ENCODE data around the gene BNIP2.
"Not testable (repeated sequence)": the region's sequence is repeated elsewhere in the genome, so short reads cannot be mapped to it uniquely, and the experiment has no call there.

Gene BNIP2

DNA sequence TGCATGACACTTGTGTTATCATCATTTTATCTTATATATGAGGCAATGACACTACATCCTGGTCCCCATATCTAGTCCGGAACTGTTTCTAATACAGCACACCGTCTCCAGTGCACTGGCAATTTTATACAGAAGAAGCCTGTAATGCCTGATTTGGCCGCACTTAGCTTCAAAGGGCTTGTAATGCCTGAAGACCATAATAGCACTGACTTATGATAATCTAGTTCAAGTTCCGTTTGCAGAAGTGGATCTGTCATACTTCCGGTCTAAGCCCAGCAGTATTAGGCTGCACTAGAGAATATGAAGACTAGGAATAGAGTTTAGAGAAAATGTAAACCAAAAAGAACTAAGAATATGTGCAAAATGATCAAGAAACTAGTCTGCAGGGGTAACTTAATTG, 1.3 kb downstream of the BNIP2 start:
- no peak for DNase-seq

DNA sequence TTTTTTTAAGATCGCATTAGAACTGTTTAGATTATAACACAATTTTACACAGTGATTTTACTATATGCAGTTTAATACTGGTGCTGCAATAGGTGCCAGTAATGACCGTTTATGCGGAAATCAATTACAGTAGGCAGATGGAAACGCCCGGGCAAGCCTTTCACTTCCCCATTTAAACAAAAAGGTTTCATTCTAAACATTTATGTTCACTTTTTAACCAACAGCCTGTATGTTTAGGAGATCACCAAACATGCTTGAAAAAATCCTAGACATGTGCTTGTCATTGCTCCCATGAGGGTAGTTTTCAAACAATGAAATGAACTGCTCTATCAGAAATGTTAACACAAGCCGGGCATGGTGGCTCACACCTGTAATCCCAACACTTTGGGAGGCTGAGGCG, 2.7 kb downstream of the BNIP2 start:
- no peak for DNase-seq

DNA sequence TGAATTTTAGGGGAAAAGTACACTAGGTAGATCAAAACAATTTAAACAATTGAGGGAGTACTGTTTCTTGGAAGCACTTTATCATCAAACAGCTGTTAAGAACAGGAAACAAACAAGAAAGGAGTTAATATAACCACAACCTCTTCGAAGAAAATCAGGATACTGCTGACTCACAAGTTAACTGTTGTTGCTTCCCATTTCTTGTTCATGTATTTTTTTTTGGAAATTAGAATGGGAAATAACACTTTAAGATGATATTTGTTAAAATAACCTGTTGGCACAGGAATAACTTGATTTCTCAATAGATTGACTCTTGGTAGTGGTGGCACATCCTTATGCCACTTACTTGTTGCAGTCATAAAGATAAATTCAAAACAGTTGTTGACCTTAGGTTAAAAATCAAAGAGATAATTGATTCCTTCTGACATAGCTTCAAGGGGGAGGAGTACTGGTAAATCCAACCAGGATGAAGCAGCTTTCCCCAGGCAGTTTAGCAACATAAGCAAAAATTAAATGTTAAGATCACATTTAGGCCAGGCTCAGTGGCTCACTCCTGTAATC, 3.3 kb downstream of the BNIP2 start:
- DNase-seq = no peak

DNA sequence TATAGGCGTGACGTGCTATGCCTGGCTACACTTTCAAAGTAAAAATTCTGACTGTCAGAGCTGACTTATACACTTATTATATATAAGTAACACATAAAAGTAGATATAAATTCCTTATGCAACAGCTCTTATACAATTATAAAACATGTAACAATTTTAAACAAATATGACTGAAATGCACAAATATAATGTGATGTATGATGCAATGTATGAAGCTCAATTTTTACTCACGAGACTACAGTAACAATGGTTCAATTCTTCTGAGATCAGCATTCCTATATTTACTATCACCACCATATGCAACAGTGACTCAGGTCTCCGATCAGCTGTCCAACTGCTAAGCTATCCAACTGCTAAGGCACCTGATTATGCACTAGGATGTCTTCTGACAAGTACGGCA, 8.2 kb downstream of the BNIP2 start:
- DNase-seq = no peak

DNA sequence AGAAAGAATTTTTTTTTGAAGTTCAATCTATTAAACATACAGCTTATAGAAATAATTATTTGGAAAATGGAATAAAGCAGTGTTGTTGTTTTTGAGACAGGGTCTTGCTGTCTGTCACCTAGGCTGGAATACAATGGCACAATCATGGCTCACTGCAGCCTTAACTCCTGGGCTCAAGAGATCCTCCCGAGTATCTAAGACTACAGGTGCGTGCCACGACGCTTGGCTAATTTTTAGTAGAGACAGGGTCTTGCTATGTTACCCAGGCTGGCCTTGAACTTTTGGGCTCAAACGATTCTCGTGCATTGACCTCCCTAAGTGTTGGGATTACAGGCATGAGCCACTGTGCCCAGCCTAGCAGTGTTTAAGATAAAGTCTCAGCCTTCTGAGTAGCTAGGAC, 8.8 kb downstream of the BNIP2 start:
- no peak for DNase-seq

DNA sequence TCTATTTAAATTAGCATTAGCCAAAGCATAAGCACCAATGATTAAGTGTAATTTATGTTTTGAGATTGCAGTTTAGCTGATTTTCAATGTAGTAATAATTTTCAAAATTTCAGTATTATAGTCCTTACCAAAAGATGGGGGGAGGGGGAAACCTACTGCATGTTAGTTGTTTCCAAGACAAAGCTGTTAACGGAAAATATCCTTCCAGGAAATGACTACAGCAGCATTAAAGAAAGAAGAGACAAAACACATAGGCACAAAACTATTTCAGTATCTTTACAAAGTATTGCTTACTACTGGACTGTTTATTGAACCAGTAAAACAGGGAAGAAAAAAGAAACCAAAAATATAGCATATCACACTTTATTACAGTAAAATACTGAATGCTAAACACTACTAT, 10.5 kb downstream of the BNIP2 start:
- no peak for DNase-seq

DNA sequence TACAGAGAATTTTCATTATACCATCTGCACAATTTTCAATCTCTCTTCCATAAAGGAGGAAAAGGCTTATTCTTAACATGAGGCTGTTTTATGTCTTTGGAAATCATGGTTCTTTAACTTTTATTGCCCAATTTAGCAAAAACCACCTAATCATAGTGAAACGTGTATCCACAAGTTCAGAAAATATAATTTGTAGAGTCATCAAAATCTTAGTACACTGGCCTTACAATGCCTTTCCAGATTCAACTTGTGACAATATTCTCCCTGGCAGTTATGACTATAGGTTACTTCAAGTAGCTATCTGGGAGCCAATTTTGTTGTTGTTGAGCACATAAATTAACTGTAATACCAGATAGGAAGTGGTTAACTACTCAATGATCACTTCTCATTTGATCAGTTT, 10.9 kb downstream of the BNIP2 start:
- no peak for DNase-seq

DNA sequence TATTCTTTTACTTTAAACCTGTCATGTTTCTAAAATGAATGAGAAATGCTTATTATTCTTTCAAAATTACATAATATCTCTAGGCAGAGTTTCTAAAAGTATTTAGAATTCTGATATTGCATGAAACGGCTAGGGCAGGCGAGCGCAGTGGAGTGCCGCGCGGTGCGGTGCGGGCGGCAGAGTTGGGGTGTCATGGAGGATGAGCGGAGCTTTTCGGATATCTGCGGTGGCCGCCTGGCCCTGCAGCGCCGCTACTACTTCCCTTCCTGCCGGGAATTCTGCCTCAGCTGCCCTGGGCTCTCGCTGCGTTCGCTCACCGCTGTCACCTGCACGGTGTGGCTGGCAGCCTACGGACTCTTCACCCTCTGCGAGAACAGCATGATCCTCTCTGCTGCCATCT, 12.6 kb downstream of the BNIP2 start:
- DNase-seq = no peak

DNA sequence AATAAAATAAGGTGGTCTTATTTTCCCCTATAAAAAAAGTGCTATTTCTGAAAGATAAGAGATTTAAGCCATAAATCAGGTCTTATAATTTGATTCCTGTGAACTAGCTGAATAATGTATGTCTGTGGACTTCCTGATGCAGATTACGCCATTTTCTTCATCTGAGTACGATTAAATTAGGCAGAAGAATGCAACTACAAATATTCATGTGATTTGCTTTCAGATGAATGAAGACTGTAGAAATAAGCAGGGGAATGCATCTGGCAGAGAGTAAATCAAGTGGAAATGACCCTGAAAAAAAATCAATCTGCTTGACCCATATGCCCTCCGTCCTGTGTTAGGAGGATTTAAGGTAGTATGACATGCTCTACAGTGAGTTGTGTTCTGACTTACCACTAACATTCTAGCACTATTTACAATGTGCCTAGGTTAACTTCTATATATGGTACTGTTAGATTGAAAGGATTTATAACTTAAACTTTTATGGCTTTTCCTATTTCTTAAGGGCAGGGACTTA, 14.7 kb downstream of the BNIP2 start:
- no peak for DNase-seq

DNA sequence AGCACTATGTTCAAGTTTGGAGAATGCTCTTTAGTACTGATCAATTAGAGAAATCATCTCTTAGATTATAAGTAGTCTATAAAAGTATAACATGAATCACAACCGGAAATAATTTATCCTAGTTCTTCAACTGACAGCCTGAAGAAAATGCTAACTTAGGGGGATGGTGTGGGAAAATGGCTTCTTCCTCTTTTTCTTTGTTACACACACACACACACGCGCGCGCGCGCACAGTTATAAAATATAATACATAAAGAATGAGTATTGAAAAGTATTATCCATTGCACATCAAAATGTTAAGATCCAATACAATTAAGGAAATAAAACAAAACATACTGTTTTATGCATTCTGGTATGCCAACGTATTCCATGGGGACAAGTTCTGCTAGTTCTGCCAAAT, 20.6 kb downstream of the BNIP2 start:
- no peak for DNase-seq

DNA sequence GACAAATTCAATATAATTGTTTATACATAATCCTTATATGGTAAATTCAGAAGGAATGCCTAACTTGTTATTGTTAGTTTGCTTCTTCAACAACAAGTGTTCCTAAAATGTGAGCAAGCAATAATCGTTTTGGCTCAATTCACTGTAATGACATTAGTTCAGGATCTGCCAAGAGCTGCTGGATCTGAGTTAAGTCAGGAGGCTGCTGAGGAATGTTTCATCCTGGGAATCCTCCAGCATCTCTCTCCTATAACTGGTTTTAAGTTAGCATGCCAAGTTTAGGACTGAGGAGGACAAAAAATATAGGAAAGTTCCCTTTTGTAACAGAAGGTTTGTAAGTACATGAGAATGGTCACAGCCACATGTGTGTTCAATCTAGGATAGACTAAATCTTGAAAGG, 26.9 kb downstream of the BNIP2 start:
- DNase-seq = no peak

DNA sequence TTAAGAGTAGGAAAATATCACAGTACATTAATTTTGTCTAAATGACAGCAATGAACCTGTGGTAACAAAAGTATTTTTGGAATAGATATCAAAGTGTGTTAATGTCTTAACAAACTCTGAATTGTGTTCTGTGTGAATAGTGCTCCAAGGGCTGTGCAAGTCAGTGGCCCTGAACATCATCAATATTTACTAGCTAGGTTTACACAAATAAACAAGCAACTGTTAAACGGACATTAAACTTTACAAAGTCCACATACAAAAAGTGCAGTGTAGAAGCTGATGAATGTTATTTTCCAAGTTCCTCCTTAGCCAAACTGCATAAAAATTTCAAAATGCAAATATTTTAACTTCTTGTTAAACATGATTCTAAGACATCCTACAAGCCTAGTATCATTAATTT, 29.8 kb downstream of the BNIP2 start:
- DNase-seq = no peak

DNA sequence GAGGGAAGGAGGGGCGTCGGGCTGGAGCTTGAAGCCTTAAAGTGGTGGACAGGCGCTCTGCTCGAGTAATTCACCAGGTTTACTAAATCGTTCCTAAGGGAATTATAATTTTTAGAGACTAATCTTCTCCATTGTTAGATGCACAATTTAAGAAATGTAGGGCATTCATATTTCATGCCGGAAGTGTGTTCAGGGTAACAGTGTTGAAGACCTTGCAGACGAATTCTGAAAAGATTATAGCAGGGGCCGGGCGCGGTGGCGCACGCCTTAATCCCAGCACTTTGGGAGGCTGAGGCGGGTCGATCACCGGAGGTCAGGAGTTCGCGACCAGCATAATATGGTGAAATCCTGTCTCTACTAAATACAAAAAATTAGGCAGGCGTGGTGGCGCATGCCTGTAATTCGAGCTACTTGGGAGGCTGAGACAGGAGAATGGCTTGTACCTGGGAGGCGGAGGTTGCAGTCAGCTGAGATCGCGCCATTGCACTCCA, 31.4 kb downstream of the BNIP2 start:
- no peak for DNase-seq

DNA sequence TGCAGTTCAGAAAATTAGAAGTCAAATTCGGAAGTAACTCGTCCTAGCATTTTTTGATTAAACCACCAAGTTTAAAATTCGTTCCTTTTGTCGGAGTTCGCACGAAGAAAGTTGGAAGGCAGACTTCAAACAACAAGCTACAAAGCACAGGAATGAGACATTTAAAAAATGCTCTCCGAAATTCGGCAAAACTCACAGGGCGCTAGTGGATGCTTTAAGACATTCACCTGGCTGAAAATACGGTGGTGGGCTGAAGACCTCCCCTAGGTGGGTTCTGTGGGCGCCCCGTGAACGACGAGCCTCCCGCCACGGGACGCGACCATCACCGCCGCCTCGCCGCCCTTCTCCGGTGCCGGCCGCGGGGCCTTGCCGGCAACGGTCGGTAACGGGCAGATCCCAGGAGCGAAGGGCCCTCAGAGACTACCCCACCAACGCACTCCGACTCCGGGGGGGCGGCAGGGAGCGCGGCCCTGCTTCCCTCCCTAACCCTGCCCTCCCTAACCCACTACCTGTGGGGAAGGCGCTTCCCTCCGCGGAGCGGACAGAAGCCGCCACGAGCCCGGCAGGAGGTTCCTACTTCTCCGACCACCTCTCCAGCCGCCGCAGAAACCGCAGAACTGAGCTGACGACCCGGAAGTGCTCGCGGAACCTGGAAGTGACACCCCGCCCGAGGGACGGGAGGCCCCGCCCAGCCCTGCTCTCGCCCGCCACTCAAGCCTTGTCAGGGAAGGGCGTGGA, 32.1 kb downstream of the BNIP2 start, which contains the start of gene GTF2A2:
TSS of gene GTF2A2 (minus strand) at position 619 of the 738 bp plus-strand sequence. CDS start 5,238 bp downstream, outside the sequence.
- DNase-seq = peak; percentile 83

DNA sequence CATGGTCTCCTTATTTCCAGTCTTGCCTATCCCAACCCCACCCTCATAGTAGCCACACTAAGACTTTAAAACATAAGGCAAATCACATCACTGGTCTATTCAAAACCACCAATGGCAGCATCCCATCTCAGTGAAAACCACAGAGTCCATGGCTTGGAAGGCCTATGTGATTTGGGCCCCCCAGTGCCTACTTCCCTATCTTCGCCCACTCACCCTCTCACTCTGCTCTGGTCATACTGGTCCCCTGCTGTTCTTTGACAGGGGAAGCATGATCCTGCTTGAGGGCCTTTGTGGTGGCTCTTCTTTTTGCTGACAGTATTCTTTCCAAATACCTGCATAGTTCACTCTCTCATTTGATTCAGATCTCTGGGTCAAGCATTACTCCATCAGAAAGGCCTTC, 35.1 kb downstream of the BNIP2 start:
- no peak for DNase-seq

DNA sequence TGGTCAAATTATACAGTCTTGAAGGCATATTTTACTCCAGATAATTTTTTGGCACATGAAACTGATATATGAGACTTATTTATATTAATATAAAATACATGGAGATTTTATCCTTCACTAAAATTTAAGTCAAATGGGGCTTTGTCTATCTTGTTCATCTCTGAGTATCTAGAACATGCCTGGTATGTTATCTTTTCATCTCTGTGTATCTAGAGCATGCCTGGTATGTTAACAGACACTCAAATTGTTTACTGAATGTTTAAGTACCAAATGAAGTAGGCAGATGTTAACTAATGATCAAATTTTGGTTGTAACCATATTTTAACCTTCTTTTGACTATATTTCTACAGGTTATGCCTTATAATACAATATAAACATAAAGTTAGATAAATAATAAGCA, 39.5 kb downstream of the BNIP2 start:
- no peak for DNase-seq

DNA sequence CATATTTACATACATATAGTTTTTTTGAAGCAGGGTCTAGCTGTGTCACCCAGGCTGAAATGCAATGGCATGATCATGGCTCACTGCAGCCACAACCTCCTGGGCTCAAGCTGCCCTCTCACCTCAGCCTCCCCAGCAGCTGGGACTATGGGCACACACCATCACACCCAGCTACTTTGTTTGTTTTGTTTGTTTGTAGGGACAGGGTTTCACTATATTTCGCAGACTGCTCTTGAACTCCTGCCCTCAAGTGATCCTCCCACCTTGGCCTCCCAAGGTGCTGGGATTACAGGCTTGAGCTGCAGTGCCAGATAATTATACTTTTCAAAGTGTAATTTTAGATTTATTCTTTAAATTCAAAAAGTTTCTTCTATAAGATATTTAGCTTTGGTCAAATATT, 42.0 kb downstream of the BNIP2 start:
- no peak for DNase-seq

DNA sequence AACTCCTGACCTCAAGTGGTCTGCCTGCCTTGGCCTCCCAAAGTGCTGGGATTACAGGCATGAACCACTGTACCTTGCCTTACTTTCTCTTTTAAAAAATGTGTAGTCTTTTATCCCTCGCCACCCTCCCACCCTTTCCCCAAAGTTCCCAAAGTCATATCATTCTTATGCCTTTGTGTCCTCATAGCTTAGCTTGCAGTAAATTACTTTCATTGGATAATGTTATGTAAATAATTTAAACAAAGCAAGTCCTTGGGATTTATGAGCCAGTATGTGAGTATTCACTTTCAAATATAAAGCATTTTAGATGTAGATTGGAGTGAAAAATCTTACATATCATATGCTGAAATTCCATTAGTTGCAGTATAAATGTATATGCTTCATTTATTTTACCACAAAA, 42.8 kb downstream of the BNIP2 start:
- DNase-seq = no peak

DNA sequence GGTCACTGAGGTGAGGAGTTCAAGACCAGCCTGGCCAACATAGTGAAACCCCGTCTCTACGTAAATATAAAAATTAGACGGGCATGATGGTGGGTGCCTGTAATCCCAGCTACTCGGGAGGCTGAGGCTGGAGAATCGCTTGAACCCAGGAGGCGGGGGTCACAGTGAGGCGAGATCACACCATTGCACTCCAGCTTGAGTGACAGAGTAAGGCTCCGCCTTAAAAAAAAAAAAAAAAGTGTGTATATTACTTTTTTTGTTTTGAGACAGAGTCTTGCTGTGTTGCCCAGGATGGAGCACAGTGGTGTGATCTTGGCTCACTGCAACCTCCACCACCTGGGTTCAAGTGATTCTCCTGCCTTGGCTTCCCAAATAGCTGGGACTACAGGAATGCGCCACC, 43.3 kb downstream of the BNIP2 start:
- DNase-seq = not testable (repeated sequence)

DNA sequence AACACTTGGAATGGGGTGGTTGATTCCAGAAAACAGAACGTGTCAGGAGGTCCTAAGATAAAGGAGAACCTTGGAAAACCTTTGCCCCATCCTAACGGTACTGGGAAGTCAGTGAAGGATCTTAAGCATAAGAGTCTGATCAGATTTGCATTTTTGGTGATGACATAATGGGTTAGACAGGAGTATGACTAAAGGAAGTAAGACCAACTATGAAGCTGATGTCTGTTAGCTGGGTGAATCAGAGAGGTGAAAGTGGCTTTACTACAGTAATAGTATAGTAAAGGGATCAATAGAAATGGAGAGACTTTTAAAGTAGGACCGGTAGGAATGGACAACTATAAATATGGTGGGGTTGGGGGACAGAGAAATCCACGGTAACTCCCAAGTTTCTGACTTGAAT, 44.4 kb downstream of the BNIP2 start:
- no peak for DNase-seq

DNA sequence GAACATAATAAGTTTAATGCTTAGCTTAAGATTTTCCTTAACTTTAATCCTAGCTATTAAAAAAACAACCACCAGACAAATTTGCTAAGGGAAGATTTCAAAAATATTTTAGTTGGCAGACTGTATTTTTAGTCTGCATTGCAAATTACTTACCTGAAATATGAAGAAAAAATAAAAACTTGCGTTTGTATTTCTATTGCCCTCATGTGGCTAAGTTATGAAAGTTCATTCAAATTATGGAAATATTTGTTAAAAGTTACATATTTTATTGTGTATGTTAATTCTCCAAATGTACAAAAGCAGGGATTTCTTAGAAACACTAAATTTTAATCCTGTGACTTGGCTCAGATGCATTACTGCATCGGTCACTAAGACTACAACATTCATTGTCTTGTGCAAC, 46.8 kb downstream of the BNIP2 start:
- no peak for DNase-seq

DNA sequence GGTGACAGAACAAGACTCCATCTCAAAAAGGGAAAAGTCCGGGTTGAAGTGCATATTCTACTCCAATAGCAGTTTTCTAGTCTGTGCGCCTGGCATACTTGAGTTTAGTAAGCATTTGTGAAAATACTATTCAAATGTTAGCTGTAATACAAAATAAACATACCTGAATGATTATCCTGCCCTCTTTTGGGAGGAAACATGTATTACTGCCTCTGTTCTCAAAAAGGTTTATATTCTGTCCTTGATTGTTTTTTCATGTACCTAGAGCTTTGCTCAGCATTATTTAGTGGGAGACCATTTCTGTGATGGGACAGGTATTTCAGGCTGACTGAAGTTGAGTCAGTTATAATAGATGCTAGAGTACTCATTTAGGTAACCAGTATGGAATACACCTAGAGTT, 51.6 kb downstream of the BNIP2 start:
- DNase-seq = not testable (repeated sequence)

DNA sequence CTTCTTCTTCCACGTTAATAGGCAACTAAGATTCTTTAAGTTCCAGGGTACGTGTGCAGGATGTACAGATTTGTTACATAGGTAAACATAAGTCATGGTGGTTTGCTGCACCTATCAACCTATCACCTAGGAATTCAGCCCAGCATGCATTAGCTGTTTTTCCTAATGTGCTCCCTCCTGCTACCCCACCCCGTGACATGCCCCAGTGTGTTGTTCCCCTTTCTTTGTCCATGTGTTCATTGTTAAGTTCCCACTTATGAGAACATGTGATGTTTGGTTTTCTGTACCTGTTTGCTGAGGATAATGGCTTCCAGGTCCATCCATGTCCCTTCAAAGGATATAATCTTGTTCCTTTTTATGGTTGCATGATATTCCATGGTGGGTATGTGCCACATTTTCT, 52.9 kb downstream of the BNIP2 start:
- no peak for DNase-seq

DNA sequence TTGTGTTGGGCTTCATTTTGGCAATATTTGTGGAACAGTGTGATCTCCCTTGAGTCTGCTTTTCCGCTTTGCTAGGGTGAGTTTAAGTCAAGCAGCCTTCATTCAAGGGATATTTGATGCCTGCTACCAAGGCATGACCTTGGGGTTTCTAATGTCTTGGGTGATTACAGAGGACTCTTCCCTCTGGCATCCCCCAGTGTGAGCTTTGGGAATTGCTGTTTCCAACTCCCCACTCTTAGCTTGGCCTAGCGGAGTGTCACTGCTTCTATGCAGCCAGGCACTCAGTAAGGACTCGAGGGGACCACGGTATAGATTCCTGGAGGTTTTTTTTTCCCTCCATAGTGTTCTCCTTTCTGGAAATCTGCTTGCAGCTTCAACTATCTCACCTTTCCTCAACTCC, 56.4 kb downstream of the BNIP2 start:
- no peak for DNase-seq

DNA sequence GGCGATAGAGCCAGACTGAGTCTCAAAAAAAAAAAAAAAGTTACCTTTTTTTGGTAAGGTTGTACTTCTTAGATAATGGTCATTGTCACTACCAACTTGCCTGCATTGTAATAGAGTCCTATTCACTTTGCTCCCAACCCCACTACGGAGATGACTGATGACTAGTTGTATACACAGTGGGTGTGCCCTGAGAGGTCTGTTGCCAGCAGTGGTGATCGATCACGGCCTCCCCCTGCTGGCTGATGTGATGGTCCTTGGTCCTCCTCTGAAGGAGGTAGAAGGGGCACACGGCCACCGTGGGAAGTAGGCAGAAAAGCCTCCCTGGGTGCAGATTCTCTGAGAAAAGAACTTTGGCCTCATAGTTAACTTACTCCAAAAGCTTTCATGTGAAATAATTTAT, 66.8 kb downstream of the BNIP2 start:
- no peak for DNase-seq
